HG03354 (cell line): ENCODE data around the gene ZBTB37.
A peak's percentile ranks its signal among the peaks of the same experiment; 100 is the strongest.
"Not testable (repeated sequence)": the region's sequence is repeated elsewhere in the genome, so short reads cannot be mapped to it uniquely, and the experiment has no call there.

Experiments used
- ATAC-seq: cut with Tn5 transposase; IDR thresholded peaks from one replicate; pipeline ENCODE4 v1.9.1; 2021; ENCODE audit warnings: mild to moderate bottlenecking; ENCODE audit not compliant: unreplicated experiment, poor library complexity, severe bottlenecking

ZBTB37 gene, protein sequence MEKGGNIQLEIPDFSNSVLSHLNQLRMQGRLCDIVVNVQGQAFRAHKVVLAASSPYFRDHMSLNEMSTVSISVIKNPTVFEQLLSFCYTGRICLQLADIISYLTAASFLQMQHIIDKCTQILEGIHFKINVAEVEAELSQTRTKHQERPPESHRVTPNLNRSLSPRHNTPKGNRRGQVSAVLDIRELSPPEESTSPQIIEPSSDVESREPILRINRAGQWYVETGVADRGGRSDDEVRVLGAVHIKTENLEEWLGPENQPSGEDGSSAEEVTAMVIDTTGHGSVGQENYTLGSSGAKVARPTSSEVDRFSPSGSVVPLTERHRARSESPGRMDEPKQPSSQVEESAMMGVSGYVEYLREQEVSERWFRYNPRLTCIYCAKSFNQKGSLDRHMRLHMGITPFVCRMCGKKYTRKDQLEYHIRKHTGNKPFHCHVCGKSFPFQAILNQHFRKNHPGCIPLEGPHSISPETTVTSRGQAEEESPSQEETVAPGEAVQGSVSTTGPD

DNA sequence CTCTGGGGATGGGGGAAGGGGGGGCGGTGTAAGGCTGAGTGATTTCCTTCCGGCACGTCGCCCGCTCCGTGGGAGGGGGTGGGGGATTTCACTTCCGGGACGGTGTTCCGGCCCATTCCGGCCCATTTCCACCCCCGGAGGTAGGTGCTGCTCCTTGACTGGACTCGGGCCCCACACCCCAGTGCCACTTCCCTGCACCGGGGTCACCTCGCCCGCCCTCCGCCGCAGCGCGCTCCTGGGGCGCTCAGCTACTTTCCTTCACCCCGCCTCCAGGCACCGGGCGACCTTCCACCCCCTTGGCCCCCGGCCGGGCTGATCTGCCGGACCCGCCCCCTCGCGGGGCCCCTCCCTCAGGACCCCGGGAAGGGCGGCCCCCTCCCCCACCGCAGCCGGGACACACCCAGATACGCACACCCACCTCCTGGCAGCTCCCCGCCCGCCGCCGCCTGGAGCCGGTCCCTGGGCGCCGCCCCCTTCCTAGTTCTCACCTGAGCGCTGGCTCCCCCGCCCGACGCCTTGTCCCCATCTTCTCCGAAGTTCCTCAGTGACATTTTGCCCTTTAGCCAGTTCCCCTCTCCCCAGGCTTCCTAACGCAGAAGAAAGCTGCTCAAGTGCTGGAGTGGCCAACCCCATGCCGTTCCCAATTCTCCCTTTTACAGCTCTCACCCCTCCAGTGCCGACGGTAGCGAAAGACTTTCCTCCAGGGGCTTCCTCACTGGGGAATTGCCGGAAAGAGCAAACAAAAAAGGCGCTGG lies at the start of gene ZBTB37:
TSS of gene ZBTB37 (plus strand) at position 115 of the 755 bp plus-strand sequence. CDS start 1,846 bp downstream, outside the sequence.
- ATAC-seq: peak; percentile 64

DNA sequence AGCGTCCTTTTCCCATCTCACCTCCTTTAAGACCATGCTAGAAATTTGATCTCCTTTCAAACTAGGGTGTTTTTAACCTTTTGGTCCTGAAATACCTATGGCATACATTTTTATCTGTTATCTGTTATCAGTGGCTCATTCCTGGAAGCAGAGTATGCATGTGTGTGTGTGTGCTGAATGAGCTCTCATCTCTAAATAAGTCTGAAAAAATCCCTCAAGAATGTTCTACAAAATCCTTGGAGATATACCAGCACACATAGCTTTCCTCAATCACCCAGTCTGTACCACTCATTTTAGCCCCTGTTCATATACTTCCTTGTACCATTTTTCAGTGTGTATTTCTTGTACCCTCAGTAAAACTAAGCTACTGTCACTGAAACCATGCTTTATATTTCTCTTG lies 49.7 kb upstream of the ZBTB37 start:
- no peak for ATAC-seq

DNA sequence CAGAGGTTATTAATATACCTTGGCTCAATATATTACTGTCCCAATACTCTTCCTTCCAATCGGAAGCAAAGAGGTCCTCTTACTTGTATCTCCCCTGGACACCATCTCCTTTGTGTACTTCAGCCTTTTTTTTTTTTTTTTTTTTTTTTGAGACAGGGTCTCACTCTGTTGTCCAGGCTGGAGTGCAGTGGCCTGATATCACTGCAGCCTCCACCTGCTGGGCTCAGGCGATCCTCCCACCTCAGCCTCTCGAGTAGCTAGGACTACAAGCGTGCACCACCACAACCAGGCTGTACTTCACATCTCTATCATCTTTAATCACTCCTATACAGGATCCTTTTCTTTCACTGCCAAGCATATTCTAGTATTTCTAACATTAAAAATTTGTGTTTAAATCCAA lies 46.5 kb upstream of the ZBTB37 start:
- no peak for ATAC-seq

DNA sequence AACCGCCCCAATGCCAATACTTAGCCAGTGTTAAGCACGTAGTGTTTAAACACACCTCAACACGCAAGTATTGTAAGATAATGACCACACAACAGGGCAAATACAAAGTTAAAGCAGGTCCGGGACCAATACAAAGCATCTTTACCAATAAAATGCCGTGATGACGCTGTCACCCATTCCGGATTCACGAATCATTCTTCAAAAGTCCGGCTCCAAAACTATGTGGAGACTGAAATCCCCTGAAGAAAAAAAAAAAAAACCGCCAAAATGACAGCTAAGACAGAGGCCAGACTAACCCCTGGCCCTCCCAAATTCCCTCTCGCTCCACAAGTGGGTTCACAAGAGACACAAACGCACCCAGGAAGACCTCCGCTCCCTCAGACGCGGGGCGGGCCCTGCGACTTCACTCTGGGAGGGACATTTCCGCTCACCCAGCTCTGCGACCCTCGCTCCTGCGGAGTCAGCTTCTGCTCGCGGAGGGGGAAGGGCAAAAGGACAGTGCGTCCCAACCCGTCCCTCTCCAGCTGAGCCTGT lies 44.3 kb upstream of the ZBTB37 start:
- peak; percentile 51 for ATAC-seq

DNA sequence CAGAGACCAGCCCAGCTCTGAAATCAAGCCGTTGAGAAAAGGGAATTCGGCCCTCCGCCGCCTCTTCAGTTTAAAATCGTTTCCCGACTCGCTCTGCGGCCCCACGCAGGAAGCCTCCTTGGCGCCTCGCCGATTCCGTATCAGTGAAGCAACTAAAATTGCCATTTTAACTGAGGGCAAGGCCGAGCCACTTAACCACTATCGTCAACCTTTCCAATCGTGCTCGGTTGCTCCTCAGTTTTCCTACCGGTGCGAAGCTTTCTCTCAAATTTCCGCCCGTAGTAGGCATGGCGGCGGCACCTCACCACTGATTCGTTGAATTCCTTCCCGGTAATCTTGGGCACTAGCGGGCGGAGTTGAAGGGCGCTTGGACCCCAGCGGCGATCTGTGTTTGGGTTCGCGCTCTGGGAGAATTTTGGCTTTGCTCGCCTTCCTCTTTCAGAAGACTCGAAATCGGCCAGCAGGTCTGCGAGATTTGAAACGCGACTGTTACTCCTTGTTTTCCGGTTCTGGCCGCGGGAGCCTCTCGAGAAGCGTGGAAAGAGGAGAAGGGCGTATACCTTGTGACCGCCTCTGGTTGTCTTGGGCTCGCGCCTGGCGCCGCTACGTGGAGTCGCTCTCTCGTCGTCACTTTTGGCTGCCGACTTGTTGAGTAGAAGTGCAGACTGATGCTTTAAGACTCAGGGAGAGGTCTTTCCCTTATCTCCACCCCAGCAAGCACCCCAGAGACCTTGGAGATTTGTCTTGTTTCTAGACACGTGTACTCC lies 43.7 kb upstream of the ZBTB37 start, which contains the start of the genes CENPL and DARS2:
TSS of gene CENPL (minus strand) at position 569 of the 767 bp plus-strand sequence. CDS start 13,584 bp downstream, outside the sequence.
TSS of gene DARS2 (plus strand) at position 359 of the 767 bp plus-strand sequence. CDS start 557 bp downstream, outside the sequence.
- ATAC-seq: peak; percentile 84

DNA sequence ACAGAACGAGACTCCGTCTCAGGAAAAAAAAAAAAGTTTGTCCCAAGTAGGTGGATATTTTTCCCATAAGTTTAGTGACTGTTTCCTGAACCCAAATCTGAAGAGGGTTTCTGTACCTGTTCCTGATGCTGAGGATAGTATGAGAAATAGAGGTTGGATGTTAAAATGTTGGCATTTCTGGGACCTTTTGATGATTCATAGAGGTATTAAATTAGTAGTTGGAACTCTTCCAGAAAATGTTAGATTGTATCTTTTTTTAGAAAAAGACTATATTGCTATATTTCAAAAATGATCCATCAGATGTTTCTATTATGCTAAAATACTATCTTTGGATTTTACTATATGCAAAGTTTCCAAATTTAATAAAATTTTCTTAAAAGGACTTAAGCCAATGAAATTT lies 40.6 kb upstream of the ZBTB37 start:
- ATAC-seq: no peak

DNA sequence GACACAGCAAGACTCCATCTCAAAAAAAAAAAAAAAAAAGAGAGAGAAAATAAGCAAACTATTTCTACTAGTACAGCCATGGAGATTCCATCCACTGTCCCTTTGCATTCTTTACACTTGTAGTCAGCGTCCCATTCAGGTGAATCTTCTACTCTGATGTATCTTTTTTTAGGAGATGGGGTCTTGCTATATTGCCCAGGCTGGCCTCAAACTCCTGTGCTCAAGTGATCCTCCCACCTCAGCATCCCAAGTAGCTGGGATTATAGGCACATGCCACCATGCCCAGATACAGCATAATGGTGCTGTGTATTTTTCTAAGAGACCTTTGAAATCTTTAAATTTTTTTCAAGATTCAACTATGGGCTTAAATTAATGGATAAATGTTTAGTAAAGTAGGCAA lies 35.4 kb upstream of the ZBTB37 start:
- no peak for ATAC-seq

DNA sequence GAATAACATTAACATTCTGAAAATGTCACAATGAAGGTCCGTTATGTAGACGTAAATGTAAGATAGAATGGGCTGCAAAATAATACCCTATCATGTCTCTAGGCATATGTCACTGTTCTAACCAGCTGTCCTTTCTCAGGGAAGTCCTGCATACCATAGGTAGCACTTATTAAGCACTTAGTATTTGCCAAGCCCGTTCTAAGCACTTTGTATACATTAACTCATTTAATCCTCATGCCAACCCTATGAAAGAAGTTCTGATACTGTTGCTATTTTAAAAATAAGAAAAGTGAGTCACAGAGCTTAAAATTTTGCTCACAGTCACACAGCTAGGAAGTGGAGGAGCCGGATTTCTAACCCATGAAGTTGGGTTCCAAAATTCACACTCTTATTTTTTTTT lies 16.1 kb upstream of the ZBTB37 start:
- no peak for ATAC-seq

DNA sequence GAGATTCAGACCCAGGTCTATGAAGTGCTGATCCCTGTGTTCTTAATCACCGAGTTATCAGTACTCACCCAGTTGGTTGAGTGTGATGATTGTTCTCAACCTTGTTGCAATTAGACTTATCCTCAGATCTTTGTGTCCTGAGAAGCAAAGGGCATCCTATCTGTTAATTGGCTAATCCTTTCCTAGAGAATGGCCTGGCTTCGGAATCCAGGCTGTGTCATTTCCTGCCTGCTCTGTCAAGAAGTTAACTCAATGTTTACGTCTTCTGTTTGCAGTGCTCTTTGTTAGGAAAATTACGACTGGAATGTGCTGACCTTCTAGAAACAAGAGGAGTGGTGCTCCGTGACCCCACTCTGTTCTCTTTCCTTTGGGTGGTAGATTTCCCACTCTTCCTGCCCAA lies 15.1 kb upstream of the ZBTB37 start:
- ATAC-seq: no peak

DNA sequence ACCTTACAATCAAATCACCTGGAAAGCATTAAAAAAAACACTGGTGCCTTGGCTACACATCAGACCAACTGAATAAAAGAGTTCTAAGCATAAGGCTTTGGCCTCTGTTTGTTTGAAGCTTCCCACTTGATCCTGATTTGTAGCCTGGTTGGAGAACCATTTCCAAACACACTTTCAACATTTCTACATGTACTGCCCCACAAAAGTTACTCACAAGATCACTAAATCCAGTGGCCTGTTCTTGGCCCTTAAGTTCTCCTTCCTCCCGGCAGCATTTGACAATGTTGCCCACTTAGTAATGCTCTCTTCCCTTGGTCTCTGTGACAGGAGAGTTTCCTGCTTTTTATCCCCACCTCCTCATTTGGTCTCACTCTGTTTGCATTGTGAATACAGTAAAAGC lies 12.2 kb upstream of the ZBTB37 start:
- ATAC-seq: no peak

DNA sequence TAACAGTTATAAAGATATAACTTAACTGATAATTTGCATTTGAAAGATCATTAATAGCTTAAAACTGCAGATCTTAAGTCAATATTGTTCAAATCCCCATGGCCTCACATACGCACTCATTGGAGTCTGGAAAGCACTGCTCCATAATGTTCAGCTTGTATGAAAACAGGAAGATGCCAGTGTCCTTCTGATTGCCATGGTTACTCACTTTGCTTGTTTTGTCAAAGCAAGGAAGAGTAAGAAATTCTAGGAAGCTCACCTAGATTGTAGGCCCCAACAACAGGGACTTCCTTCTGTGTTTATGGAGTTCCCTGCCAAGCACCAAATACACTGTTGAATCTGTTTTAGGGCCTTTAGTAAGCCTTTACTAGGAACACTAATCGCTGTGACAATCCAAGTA lies 11.3 kb upstream of the ZBTB37 start:
- no peak for ATAC-seq

DNA sequence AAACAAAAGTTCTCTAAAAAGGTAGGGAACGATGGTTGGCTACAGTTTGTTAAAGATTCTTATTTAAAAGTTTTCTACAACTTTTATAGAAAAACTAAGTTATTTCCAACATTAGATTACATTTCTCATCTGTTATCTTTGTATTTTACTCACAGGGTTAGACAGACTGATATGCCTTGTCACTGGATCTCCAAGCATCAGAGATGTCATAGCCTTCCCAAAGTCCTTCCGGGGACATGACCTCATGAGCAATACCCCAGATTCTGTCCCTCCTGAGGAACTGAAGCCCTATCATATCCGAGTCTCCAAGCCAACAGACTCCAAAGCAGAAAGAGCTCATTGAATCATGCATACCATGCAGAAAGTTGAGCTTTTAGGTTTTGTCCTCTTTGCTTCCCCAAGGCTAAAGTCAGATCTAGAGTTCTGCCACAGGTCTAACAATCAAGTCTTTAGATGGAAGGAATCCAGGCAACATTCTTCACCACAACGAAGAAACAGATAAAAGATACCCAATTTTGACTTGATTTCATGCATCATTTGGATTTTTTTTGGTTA lies 10.7 kb upstream of the ZBTB37 start:
- ATAC-seq: no peak

DNA sequence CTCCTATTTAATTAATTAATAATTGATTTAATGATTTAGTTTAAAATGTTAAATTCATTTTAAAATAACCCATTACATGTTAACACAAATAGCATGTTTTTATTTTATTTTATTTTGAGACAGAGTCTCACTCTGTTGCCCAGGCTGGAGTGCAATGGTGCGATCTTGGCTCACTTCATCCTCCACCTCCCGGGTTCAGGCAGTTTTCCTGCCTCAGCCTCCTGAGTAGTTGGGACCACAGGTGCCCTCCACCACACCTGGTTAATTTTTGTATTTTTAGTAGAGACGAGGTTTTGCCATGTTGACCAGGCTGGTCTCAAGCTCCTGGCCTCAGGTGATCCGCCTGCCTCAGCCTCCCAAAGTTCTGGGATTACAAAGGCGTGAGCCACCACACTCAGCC lies 8.6 kb upstream of the ZBTB37 start:
- ATAC-seq: not testable (repeated sequence)

DNA sequence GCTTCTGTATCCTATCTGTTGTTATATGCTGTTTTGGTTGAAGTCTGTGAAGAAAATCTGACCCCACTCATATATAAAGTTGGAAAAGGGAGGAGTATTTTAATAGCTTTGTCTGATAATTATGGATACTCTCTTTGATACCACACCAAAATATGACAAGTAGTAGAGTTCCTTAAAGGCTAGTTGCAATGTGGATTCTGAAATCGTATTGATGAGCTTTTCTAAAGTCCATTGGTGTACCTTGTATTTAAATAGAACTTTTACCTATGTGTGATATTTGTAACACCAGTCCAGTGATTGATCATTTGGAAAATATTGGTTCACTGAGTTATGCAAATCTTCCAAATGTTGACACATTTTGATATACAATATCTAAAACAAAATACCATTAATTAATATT lies 8.1 kb upstream of the ZBTB37 start:
- no peak for ATAC-seq

DNA sequence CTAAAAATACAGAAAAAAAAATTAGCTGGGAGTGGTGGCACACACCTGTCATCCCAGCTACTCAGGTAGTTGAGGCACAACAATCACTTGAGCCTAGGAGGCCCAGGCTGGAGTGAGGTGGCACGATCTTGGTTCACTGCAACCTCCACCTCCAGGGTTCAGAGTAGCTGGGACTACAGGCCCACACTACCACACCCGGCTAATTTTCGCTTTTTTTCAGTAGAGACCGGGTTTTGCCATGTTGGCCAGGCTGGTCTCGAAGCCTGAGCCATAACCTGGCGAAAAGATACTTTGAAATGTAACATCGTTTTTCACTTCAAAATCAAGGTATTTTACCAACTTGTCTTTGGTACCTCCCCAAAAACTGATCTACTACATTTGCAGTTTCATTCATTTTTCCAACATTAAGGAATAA lies 6.4 kb upstream of the ZBTB37 start:
- no peak for ATAC-seq

DNA sequence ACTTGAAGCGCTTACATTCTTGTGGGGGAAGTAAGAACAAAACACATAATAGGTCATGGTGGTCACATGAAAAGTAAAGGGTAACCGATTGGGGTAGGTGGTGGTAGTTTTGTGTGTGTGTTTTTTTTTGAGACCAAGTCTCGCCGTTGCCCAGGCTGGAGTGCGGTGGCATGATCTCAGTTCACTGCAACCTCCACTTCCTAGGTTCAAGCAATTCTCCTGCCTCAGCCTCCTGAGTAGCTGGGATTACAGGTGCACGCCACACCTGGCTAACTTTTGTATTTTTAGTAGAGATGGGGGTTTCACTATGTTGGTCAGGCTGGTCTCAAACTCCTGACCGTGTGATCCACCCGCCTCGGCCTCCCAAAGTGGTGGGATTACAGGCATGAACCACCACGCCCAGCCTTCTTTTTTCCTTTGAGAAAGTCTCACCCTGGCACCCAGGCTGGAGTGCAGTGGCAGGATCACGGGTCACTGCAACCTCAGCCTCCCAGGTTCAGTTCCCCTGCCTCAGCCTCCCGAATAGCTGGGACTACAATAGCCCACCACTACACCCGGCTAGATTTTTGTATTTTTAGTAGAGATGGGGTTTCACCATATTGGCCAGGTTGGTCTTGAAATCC lies 5.9 kb upstream of the ZBTB37 start:
- not testable (repeated sequence) for ATAC-seq

DNA sequence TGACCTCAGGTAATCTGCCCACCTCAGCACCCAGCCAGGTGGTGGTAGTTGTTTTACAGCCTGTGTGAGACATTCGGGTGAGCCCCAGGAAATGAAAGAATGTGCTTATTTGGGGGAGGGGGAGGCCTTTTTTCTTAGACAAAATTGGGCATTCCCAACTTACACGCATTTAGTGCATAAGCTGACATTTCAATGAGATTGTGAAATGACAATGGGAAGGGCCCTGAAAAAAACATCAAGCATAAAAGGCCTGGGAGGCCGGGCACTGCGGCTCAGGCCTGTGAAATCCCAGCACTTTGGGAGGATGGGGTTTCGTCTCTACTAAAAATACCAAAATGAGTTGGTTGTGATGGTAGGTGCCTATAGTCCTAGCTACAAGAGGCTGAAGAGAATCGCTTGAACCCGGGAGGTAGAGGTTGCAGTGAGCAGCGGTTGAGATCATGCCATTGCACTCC lies 5.4 kb upstream of the ZBTB37 start:
- no peak for ATAC-seq

DNA sequence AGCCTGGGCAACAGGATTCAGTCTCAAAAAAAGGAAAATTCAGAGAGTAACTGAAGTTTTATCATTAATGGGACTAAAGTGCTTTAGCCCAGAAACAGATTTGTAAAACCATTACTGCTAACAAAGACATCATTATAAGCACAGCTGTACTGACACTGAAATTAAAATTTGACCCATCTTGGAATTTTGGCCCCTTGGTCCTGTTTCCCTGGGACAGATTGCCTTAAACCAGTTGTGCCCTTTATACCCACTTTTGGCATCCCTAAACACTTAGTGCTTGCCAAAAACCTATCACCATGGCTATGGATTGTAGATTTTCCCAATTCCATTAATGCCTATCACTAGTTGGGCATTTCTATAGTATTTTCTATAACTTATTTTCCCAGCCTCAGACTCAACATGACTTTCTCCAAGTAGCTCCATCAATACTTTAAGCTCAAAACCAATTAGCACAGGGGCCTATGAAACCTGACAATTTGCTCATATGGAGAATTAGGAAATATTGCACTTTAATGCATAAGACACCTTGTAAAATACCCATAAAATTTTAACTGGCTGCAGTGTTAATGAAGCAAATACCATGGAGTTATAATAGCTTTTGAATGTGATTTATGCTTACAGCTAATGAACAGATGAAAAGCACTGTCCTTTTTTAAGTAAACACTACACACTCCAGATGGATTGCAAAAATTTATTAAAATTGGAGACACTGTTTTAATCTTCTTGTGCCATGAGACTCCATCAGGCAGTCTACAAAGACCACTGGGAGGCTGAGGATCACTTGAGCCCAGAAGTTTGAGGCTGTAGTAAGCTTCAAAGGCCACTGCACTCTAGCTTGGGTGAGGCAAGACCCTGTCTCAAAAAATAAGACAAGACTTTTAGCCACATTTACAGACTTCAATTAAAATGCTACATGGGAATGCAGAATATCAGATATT lies 4.7 kb upstream of the ZBTB37 start:
- no peak for ATAC-seq
